TTC549 (cell line): ENCODE measurements around the gene REV3L.
A peak's percentile ranks its signal among the peaks of the same experiment; 100 is the strongest.
"Not testable (repeated sequence)": the region's sequence is repeated elsewhere in the genome, so short reads cannot be mapped to it uniquely, and the experiment has no call there.

Experiments used
- FAIRE-seq: peaks from 2 replicates; lab custom pipeline; 2012; peaks lifted over from hg19 to GRCh38; lab: Jason Lieb, UNC

REV3L gene

DNA sequence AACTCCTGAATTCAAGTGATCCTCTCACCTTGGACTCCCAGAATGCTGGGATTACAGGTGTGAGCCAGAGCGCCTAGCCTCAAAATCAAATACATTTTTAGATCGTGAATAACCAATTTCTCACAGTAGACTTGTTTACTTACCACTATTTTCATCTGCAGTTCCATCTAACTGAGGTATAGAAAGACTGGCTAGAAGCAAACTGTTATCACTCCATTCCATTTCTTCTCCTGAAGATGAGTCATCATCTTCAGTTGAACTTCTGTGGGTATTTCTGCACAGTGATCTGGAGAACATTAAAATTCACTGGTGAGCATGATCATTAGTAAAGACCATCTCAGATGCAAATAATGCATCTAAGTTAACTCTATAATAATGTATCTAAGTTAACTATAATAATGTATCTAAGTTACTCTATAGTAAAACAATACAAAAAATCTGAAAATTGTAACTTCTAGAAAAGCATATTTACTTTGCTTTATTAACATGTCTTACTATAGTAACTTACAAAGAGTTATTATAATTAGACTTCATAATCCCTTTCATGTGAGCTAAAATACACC is 105.4 kb downstream of the REV3L start:
- FAIRE-seq = no peak

DNA sequence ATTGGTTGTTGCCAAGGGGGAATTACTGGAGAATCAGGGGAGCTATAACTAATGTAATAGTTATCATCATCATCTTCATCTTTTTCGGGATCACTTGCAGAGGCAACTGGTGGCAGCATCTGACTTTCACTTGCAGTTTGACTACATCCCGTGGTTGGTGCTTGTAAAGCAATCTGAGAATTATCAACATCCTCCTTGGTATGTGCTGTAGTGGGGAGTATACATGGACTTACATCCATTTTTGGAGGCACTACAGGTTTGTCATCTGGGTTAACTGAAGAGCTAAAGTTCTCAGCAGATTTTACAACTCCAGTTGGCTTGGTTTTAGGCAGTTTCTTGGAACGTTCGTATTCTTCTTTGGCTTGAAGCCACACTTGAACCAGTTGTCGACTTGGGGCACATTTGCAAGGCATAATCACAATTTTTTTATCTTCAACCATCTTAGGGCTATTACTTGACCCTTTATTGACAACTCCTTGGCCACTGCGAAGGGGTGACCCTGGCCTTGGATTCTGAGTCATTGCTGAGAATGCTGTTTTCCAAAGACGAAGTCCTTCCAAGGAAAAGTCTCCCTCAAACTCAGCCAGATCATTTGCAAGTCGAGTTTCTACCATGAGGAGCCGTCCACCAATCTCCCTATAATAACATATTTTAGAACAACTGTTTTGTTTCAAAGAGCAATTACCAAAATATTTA is 115.5 kb downstream of the REV3L start:
- FAIRE-seq = no peak

- FAIRE-seq = peak; percentile 45
Observed at GRCh38 chr6:111361648-111362047, 121.4 kb downstream of the REV3L start.

GRCh38 chr6:111358454-111358853 is 124.6 kb downstream of the REV3L start:
- FAIRE-seq = no peak

GRCh38 chr6:111357705-111358104 is 125.3 kb downstream of the REV3L start:
- FAIRE-seq = no peak

- FAIRE-seq = no peak
Observed at GRCh38 chr6:111356551-111356950, 126.5 kb downstream of the REV3L start.

DNA sequence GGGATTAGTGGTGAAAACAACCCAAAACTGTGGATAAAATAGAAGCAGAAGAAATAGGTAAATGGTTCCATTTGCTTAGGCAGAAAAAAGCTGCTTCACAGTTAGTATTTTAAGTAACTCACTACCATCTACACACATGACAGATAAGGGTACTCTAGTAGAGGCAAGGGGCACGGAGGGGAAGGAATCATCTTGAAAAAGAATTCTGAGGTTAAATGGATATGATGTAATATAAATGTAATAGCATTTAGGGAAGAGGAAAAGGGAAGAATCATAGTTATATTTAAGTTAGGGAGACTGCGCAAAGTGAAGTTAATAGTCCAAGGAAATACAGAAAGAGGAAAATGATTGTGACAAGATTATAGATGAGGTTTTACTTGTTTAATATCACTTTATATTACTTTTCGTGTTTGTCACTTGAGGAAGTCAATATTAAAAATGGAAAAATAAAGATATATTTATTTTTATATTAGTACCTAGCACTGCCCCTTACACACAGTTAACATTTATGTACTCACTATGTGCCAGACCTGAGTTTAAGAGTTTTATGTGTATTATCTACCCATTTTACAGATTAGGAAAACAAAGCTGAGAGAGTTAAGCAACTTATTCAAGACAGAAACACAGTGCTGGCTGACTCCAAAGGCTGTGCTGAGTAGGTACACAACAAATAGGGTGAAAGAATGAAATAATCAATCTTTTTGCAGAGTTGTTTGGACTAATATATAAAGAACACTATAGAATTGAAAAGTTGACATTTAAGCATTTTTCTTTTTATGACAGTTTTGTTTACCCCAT is 128.1 kb downstream of the REV3L start:
- FAIRE-seq = no peak

- no peak for FAIRE-seq
Observed at GRCh38 chr6:111353912-111354462, 129.0 kb downstream of the REV3L start.

DNA sequence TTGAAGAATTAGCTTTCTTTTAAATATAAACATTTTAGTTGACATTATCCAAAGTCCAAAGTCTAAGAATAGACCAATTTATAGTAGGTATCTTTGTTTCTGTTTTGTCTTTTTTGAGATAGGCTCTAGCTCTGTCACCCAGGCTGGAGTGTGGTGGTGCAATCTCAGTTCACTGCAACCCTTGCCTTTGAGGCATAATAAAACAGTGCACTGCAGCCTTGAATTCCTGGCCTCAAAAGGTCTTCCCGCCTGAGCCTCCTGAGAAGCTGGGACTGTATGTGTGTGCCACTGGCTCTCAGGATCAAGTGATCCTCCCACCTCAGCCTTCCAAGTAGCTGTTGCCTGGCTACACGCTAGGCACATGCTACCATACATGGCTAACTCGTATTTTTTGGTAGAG is 135.4 kb downstream of the REV3L start:
- FAIRE-seq = no peak

- no peak for FAIRE-seq
Observed at GRCh38 chr6:111342913-111343312, 140.1 kb downstream of the REV3L start.

DNA sequence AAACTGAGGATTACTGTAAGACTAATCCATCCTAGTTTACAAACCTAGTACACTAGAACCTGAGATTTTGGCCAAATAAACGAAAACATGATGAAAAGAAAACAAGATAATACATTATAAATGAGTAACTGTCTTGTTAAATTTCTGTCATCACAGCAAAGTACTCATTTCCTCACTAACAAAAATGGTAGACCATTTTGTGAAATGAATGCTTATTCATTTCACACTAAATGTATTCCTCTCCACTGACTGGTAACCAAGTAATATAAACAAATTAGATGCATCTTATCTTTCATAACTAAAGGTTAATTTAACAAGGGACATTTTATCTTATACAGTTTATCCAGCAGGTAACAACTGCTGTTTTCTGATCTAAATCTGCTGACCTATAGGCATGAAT is 143.7 kb downstream of the REV3L start:
- FAIRE-seq = no peak

DNA sequence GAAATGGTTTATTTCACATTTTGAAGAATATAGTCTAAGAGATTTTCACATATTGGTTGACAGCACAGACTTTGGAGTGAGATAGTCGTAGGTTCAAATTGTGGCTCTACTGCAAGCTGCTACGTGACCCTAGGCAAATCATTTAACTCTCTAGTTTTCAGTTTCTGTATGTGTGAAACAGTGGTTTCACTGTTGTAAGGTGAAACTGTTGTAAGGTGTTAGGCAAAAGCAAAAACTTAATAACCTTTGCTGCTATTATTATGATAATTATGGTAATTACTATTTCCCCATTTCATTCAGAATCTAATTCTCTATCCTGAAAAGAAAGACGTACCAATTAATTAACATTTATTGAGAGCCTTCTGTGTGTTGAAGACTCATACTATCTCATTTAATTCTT is 144.2 kb downstream of the REV3L start:
- FAIRE-seq = no peak

GRCh38 chr6:111337829-111338236 is 145.2 kb downstream of the REV3L start:
- FAIRE-seq = no peak

- no peak for FAIRE-seq
Observed at GRCh38 chr6:111329882-111330633, 153.0 kb downstream of the REV3L start.

DNA sequence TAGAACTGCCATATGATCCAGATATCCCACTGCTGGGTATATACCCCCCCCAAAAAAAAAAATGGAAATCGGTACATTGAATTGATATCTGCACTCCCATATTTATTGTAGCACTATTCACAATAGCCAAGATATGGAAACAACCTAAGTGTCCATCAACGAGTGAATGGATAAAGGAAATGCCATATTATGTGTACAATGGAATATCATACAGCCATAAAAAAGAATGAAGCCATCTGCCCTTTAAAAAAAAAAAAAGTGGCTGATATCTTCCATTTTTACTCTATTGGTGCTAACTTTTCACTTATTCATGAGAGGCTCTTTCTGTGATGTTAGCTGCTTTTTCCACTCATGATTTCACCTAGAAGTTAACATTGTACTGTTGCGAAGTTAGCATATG is 156.5 kb downstream of the REV3L start:
- FAIRE-seq = no peak

DNA sequence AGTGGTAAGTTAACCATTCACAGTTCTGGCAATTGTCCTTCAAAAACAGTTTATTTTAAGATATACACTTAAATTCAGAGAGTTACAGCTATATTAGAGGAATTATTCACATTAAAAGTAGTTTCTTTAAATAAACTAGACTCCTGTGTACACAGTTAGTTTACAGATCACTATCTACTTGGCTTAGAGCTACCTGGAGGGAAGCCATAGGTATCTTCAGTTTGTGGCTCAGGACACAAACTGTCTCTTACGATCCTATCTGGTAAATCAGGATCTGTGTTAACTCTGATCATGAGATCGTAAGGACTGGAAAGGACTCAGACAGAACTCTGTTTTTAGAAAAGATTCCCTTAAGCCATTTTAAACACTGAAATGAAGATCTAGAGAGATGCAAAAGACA is 160.9 kb downstream of the REV3L start:
- FAIRE-seq = no peak

DNA sequence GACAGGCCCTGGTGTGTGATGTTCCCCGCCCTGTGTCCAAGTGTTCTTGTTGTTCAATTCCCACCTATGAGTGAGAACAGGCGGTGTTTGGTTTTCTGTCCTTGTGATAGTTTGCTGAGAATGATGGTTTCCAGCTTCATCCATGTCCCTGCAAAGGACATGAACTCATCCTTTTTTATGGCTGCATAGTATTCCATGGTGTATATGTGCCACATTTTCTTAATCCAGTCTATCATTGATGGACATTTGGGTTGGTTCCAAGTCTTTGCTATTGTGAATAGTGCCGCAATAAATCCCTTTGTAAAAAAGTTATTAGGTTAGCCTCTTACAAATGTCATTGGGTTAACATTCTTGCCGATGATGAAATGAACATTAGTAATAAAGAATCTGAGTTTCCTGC is 175.1 kb downstream of the REV3L start:
- not testable (repeated sequence) for FAIRE-seq

DNA sequence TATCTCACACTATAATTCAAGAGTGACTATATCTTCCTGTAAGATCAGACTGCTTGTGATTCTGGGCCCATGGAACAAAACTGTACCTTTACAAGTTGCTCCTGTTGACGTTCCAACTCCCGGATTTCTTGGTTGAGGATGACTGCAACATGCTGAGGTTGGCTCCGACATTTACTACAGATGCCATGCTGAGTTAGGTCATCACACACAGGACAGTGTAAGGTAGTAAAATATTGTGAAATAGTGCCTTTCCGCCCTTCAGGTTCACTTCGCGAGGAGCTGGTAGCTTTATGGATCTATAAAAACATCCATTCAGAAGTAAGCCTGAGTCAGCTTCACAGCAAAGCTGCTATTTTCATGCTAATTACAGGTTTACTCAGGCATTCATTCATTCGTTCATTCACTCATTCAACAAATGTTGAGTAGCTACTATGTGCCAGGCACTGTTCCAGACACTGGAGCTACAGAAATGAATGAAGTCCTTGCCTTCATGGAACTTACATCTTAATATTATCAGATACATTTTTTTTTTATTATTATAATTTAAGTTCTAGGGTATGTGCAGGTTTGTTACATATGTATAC is 175.7 kb downstream of the REV3L start:
- FAIRE-seq = no peak

GRCh38 chr6:111306104-111306888 is 176.7 kb downstream of the REV3L start:
- FAIRE-seq = no peak

- no peak for FAIRE-seq
Observed at GRCh38 chr6:111301946-111302345, 181.1 kb downstream of the REV3L start.
